ENCODE results near the gene PPAT. TPM values are rescaled to one million over a fixed set of nuclear protein-coding genes. Genes with fewer than 3 reads are reported as not detected.

The PPAT gene
- polyA plus RNA-seq, 12 donors, result 6.9 to 17.5 (median 13.4) TPM; not detected in 1

GRCh38 chr4:56440983-56441382, 5.6 kb upstream of the PPAT start:
- DNase-seq, result no peak

DNA sequence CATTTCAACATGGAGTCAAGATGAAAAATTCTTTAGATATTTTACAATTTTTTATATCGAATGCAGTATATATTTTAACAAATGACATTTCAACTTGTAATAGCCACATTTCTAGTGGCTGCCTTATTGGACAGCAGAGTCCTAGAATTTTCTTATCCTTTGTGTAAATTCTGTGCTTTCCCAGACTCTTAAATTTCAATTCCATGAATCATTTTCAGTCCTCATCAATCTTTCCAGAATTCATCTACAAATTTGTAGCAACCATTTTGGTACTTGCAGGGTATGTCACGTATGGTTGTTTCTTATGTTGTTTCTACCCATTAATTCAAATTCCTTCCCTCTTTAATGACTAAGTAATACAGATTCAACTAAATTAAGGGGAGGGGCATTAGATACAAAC, 3.4 kb upstream of the PPAT start:
- DNase-seq, result no peak

GRCh38 chr4:56434599-56435139, 746 bp downstream of the PPAT start:
- peak; percentile 43 for DNase-seq

GRCh38 chr4:56433280-56433679, 2.1 kb downstream of the PPAT start:
- no peak for DNase-seq

- DNase-seq, result no peak
Observed at GRCh38 chr4:56430203-56430602, 5.2 kb downstream of the PPAT start.

DNA sequence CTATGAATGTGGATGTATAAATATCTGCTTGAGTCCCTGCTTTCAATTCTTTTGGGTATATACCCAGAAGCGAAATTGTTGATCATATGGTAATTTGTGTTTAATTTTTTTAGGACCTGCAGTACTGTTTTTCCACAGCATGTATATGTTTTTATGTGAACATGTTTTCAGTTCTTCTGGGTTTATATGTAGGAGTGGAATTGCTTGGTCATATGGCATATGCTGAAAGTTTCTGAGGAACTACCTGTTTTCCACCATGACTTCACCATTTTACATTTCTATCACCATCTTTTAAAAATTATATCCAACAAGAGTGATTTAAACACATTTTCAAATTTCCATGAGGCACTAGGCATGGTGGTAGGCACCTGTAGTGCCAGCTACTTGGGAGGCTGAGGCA, 8.2 kb downstream of the PPAT start:
- no peak for DNase-seq

DNA sequence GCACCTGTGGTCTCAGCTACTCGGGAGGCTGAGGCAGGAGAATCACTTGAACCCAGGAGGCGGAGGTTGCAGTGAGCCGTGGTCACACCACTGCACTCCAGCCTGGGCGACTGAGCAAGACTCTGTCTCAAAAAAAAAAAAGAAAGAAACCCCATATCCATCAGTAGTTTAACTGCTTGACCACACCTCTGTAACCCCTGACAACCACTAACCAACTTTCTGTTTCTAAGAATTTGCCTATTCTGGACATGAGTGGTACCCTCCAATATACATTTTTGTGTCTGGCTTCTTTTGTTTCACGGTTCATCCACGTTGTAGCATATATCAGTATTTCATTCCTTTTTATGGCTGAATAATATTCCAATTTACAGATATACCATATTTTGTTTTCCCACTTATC, 9.1 kb downstream of the PPAT start:
- DNase-seq, result no peak

GRCh38 chr4:56425518-56425917, 9.9 kb downstream of the PPAT start:
- DNase-seq, result no peak

GRCh38 chr4:56424697-56425514, 10.5 kb downstream of the PPAT start:
- no peak for DNase-seq

DNA sequence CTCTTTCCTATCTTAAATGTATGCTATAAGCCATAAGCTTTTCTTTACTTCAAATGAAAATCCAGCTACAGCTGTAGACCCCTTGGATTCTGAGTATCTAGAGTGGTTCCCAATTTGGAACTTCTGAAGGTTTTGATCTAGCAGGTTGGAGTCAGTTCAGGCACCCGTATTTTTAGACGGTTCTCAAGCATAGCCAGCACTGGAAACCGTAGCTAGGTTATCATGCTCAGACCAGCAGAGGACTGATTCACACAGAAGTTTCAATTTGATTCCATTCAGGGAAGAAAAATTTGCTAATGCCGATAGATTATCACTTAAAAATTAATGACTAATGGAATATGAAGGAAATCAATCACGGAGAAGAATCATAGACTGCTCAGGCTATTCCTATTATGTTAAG, 11.2 kb downstream of the PPAT start:
- DNase-seq, result no peak

- no peak for DNase-seq
Observed at GRCh38 chr4:56417396-56417795, 18.0 kb downstream of the PPAT start.

- no peak for DNase-seq
Observed at GRCh38 chr4:56416349-56416748, 19.1 kb downstream of the PPAT start.

DNA sequence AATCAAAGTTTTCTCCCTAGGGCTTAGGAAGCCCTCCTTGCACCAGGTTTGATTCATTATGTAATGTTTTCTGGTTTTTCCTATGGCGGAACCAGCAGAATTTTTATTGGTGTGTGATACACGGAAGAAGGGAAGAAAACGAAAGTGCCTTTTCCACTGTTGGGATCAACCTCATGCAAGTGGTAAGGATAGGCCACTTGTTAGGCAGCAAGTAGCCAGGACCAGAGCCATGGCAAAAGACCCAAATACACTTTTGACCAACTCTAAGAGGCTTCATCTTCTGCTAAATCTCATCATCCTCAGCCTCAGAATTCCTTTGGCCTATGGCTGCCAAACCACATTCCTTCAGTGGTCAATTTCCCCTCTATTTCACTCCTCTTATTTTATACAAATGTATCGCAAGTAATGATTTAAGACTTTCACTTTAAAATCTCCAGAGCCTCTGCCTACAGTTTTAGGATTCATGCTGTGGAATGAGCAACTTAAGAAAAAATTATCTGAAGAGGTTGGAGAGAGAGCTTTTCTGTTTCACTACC, 21.2 kb downstream of the PPAT start:
- DNase-seq, result no peak

DNA sequence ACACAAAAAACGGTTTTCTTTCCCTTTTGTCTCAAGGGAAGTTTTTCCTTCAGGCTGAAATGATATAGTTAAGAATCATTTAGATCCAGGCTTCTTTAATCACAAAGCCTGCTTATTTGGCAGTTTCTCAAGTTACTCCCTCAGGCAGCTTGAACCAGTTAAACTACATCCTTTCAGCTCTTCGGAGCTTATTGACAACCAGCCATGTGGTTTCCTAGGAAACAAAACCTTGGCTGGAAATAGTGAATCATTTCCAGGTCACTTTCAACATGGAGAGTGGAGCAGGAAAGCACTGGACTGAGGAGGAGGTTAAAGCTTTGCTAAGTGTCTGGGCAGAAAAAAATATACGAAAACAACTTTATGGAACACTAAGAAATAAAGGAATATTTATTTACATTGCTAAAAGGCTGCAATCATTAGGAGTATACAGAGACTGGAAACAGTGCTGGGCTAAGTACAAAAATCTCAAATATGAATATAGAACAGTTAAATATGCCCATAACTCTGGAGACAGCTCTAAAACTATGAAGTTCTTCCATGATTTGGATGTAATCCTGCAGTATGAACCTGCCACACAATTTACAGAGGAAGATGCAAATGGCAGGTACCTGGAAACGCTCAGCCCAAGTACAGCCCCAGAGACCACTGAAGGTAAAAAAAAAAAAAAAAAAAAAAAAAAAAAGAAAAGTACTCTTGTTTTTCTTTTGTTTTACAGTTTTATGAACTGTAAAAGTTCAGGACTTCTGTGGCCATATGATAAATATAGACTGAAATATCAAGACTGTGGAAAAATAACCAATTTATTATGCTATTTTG, 25.0 kb downstream of the PPAT start:
- DNase-seq, result peak; percentile 99

GRCh38 chr4:56409511-56410090, 25.8 kb downstream of the PPAT start:
- DNase-seq, result peak; percentile 50

DNA sequence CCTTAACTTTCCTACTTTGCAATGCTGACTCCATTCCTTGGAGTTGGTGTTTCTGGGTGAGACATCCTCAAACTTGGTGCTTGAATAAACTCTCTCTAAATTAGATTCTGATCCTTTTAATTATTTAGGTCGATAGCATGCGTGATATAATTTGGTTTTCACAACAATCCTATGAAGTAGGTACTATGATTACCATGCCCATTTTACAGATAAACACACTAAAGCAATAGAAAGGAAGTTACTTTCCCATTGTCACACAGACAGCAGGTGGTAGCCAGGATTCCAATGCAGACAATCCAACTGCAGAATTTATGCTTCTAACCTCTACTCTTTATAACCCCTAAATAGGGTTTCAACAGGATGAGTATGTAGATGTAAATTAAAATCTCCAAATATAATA, 26.4 kb downstream of the PPAT start:
- DNase-seq, result no peak

DNA sequence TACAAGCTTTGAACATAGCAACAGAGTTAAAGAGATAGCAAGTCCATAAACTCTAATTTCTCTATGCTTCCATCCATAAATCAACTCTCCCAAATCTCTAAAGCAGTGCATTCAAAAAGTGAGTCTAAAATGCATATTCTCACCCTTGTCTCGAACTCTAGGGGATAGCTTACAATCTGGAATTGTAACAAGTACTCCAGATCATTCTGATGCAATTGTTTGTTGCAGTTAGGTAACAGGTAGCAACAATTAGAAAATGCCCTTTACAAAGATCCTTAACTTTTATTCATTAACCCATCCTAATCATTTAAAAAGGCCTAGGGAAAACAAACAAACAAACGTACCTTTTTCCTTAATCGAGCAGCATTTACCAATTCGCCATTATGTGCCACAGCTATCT, 29.3 kb downstream of the PPAT start:
- DNase-seq, result no peak

DNA sequence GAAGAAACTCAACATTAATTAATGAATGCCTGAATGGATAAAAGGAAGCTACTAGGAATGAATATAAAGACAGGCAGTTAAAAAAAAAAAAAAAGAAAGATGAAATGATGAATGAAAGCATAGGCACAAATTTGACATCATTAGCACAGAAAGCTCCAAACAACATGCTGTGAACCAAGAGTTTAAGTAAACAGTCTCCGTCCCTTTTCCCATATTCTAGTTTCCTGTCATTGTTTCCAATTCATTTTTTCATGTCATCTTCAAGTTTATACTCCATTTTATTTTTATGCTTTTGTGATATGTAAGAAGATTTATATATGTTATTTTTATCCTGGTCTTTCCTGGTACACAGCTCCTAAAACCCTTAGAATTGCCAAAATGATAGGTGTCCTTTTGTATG, 30.4 kb downstream of the PPAT start:
- DNase-seq, result no peak

GRCh38 chr4:56400560-56400959, 34.9 kb downstream of the PPAT start:
- no peak for DNase-seq

DNA sequence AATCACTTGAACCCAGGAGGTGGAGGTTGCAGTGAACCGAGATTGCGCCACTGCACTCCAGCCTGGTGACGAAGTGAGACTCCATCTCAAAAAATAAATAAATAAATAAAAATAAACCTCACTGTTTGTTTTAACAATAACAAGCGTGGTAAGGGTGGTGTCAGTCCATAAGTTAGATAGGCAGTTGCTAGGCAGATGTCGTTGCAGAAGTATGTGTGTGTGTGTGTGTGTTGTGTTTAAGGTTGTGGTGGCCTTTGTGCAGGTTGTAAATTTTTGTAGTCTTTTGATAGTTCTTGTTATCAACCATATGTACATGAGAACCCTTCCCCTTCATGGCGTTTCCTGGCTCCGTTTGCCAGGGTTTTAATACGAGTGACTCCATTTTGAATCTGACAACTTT, 44.1 kb downstream of the PPAT start:
- no peak for DNase-seq

DNA sequence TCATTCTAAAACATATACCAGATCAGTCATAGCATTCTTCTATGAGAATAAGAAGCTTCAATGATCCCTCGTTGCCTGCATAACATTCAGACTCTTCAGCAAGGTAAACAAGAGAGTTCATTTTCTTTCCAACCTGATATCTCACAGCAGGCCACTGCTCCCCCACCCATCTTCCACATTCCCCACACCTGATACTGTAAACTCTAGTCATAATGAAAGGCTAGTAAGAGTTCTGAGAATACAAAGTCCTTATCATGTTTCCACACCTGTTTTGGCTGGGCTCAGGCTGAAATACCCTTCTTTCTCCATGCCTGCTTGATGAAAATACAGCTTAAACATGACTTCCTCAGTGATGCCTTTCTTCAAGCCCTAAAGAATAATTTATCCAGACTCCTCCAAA, 45.9 kb downstream of the PPAT start:
- DNase-seq, result no peak

GRCh38 chr4:56388306-56388705, 47.1 kb downstream of the PPAT start:
- DNase-seq, result peak; percentile 15
